Activated CD8-positive, alpha-beta memory T cell treated with anti-CD3 and anti-CD28 coated beads, Interleukin-2, amount 10 ng/mL, durations not matched to agents 7 days and 5 days (primary cell): ENCODE data around the gene SLC25A39. TPM values are rescaled to one million over a fixed set of nuclear protein-coding genes. Genes with fewer than 3 reads are reported as not detected.

Source experiments
- ATAC-seq: fragments of 150-1000 bp; cut with Tn5 transposase; one replicate; pipeline ENCODE4 v1.10.0; 2021; ENCODE audit warnings: moderate library complexity
- CTCF ChIA-PET: fragments of 350-600 bp; sonication (Branson Sonifier 250); formaldehyde crosslinking; loops from one replicate; lab custom pipeline; 2021; ENCODE audit warnings: antibody characterized with exemption; lab: Charles Lee
- DNase-seq: peaks from one replicate; pipeline ENCODE4 v3.0.0-alpha.2; 2020
- H3K27ac Mint-ChIP-seq: one replicate; pipeline ENCODE4 v1.8.0; 2021; ENCODE audit warnings: mild to moderate bottlenecking, mixed read lengths
- H3K27me3 Mint-ChIP-seq: one replicate; pipeline ENCODE4 v1.8.0; 2021; ENCODE audit warnings: mixed read lengths
- H3K36me3 Mint-ChIP-seq: one replicate; pipeline ENCODE4 v1.8.0; 2021; ENCODE audit warnings: mild to moderate bottlenecking, mixed read lengths
- H3K4me1 Mint-ChIP-seq: one replicate; pipeline ENCODE4 v1.8.0; 2021; ENCODE audit warnings: mixed read lengths
- H3K4me3 Mint-ChIP-seq: one replicate; pipeline ENCODE4 v1.8.0; 2021; ENCODE audit warnings: mild to moderate bottlenecking, moderate library complexity, mixed read lengths
- H3K9me3 Mint-ChIP-seq: one replicate; pipeline ENCODE4 v1.8.0; 2022; ENCODE audit warnings: low read depth, mixed read lengths
- total RNA-seq, 2 experiments: library from RNA; stranded (reverse); gene quantifications; one replicate each; pipeline ENCODE4 v1.2.3, GENCODE V29; 2021

Gene SLC25A39
- total RNA-seq, 2 experiments from 2014 or later, result 103 to 133 TPM

GRCh38 chr17:44360826-44361225 lies 36.2 kb upstream of the SLC25A39 start:
- Mint-ChIP-seq H3K9me3 (no peaks in the 10 kb centered on the region), H3K4me3 (no peak overlapping the region), H3K4me1 (no peaks in the 10 kb centered on the region), H3K27ac (no peak overlapping the region), H3K36me3 (no peaks in the 10 kb centered on the region), H3K27me3 (peaks cover 31% of the 10 kb centered on the region)
- no peak for ATAC-seq
- CTCF ChIA-PET, result interaction anchor here (1.2 kb wide), 1 partner anchor 15 kb away, joined by 5 read pairs; the partner anchor contains the start of gene GRN
- DNase-seq, result no peak

DNA sequence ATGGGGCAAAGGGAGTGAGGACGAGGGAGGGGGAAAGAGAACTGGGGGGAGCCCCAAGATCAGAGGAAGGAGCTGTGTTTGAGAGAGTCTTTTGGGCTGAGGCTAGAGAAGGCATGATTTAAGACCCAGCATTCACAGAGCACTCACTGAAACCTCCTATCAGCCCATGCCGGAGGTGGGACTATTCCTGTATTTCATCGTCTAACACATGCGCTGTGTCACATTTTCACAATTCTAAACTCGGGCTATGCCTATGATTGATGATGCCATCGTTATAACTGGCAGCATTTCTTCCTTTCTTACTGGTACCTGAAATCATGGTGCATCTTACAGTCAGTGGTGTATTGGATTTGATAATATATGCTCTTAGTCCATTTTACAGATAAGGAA lies 35.5 kb upstream of the SLC25A39 start:
- Mint-ChIP-seq H3K4me3 (no peak overlapping the region), H3K9me3 (no peaks in the 10 kb centered on the region), H3K27me3 (peaks cover 29% of the 10 kb centered on the region), H3K4me1 (no peaks in the 10 kb centered on the region), H3K27ac (no peak overlapping the region), H3K36me3 (no peaks in the 10 kb centered on the region)
- CTCF ChIA-PET, result interaction anchor here (0.7 to 1.5 kb wide), 3 partner anchors 10 to 150 kb away, joined by 3 to 5 read pairs (median 4); partner anchors contain the start of gene GRN
- no peak for DNase-seq
- ATAC-seq, result no peak

DNA sequence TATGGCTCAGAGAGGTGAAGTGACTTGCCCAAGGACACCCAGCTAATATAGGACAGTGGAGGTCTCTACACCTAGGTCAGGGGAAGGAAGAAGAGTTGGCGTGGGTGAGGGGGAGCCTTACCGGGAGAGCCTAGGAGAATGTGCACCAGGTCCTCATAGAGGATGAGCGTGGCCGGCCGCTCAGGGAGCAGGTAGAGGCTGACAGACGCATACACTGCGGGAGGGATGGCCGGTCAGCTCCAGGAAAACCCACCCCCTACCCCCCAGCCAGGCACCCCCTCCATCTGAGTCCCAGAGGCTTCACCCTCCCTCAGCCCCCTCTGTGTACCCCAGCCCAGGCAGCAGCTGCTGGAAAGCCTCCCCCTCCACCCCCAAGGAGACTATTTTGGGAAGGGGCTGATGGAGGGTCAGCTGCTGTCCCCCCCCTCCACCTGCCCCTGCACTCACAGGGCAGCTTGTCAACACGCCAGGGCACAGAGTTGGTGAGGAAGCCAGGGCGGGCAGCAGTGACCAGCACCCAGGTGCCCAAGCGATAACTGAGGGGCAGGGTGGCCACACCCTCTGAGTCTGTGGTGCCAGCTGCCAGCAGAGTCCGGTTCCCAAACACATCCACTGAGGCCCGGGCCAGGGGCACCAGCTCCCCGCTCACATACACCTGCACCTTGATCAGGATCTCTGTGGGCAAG lies 35.0 kb upstream of the SLC25A39 start:
- H3K4me1 Mint-ChIP-seq, result no peaks in the 10 kb centered on the region
- ATAC-seq, result no peak
- H3K9me3 Mint-ChIP-seq, result no peaks in the 10 kb centered on the region
- H3K4me3 Mint-ChIP-seq, result no peak overlapping the region
- no peak for DNase-seq
- no peaks in the 10 kb centered on the region for H3K36me3 Mint-ChIP-seq
- H3K27ac Mint-ChIP-seq, result no peak overlapping the region
- peaks cover 26% of the 10 kb centered on the region for H3K27me3 Mint-ChIP-seq
- CTCF ChIA-PET, result interaction anchor here (0.5 to 1.5 kb wide), 5 partner anchors 9 to 149 kb away, joined by 3 to 5 read pairs (median 4); partner anchors contain the start of gene GRN

GRCh38 chr17:44359006-44359405 lies 34.4 kb upstream of the SLC25A39 start:
- no peak overlapping the region for H3K4me3 Mint-ChIP-seq
- CTCF ChIA-PET, result interaction anchor here (0.5 to 1.5 kb wide), 3 partner anchors 14 to 149 kb away, joined by 3 to 5 read pairs (median 4); partner anchors contain the start of gene GRN
- DNase-seq (no peak), ATAC-seq (no peak)
- peaks cover 21% of the 10 kb centered on the region for H3K27me3 Mint-ChIP-seq
- no peaks in the 10 kb centered on the region for H3K9me3 Mint-ChIP-seq
- no peak overlapping the region for H3K27ac Mint-ChIP-seq
- H3K4me1 Mint-ChIP-seq, result peaks cover 1% of the 10 kb centered on the region
- no peaks in the 10 kb centered on the region for H3K36me3 Mint-ChIP-seq

- Mint-ChIP-seq H3K27me3 (peaks cover 23% of the 10 kb centered on the region), H3K4me3 (no peak overlapping the region), H3K4me1 (peaks cover 2% of the 10 kb centered on the region)
Observed at GRCh38 chr17:44358066-44358465, 33.4 kb upstream of the SLC25A39 start.

DNA sequence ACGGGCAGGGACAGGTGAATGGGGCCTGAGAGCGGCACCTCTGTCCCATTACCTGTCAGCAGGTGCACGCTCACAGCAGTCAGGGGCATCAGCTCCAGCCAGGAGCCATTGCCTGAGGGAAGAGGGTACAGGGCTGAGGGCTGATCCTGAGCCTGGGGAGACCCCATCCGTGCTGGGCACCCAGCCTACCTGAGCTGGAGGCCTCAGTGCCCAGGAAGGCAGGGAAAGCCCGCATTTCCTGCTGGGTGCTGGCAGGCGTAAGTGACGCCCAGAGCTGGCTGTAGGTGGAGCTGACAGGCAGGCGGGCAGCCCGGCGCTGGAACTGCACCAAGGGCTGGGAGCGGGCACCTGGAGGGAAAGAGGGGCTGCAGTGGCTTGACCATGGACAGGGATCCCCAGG lies 31.6 kb upstream of the SLC25A39 start:
- H3K27ac Mint-ChIP-seq, result no peak overlapping the region
- no peaks in the 10 kb centered on the region for H3K9me3 Mint-ChIP-seq
- CTCF ChIA-PET, result interaction anchor here (1.2 to 3.4 kb wide), 4 partner anchors 11 to 146 kb away, joined by 3 to 23 read pairs (median 4); partner anchors contain the start of gene GRN

More at GRCh38 chr17:44358066-44358465, 33.4 kb upstream of the SLC25A39 start:
- Mint-ChIP-seq H3K36me3 (no peaks in the 10 kb centered on the region), H3K9me3 (no peaks in the 10 kb centered on the region), H3K27ac (no peak overlapping the region)
- CTCF ChIA-PET, result interaction anchor here (0.9 kb wide), 1 partner anchor 148 kb away, joined by 3 read pairs; no protein-coding TSS in a partner anchor
- ATAC-seq (no peak), DNase-seq (no peak)

GRCh38 chr17:44355642-44356099 lies 31.0 kb upstream of the SLC25A39 start:
- H3K27ac Mint-ChIP-seq, result no peak overlapping the region
- H3K36me3 Mint-ChIP-seq, result peaks cover 5% of the 10 kb centered on the region
- no peaks in the 10 kb centered on the region for H3K9me3 Mint-ChIP-seq
- H3K4me3 Mint-ChIP-seq, result no peak overlapping the region
- H3K27me3 Mint-ChIP-seq, result peaks cover 20% of the 10 kb centered on the region
- CTCF ChIA-PET, result interaction anchor here (1.1 to 6.2 kb wide), 7 partner anchors 8 to 146 kb away, joined by 3 to 45 read pairs (median 4); partner anchors contain the start of genes FAM171A2 and GRN
- ATAC-seq (no peak), DNase-seq (no peak)
- peaks cover 5% of the 10 kb centered on the region for H3K4me1 Mint-ChIP-seq

More for the DNA sequence above, 31.6 kb upstream of the SLC25A39 start:
- ATAC-seq (no peak), DNase-seq (no peak)
- Mint-ChIP-seq H3K4me1 (peaks cover 4% of the 10 kb centered on the region), H3K4me3 (no peak overlapping the region), H3K27me3 (peaks cover 22% of the 10 kb centered on the region), H3K36me3 (peaks cover 5% of the 10 kb centered on the region)

GRCh38 chr17:44354582-44355561 lies 30.2 kb upstream of the SLC25A39 start:
- peaks cover 6% of the 10 kb centered on the region for H3K4me1 Mint-ChIP-seq
- CTCF ChIA-PET, result interaction anchor here (0.6 to 6.2 kb wide), 19 partner anchors 9 to 186 kb away, joined by 3 to 64 read pairs (median 4); partner anchors contain the start of genes FAM171A2 and GRN

DNA sequence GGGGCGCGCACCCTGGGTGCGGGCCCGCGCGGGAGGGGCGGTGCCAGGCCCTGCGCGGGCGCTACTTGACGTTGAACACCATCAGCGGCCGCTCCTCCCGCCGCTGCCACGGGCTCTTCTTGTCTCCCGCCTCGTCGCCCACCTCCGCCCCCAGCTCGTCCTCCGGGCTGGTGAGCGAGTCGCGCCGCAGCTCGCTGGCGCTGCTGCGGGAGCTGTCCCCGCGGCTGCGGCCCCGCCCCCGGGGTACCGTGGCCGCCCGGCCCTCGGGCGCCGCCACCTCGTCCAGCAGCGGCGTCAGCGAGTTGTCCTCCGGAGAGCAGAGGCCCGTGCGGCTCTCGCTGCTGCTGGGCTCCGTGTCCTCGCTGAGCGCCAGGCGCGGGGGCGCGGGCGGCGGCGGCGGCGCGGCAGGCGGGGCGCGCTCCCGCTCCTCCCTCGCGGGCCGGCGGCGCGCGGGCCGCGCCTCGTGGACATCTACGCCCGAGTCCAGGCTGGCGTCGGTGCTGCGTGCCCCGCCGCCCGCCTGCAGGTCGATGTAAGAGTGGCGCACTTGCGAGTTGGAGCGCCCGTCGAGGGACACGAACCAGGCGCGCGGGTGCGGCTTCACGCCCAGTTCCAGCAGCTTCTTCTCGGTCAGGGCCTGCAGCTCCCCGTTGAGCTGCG lies 29.2 kb upstream of the SLC25A39 start:
- peak; percentile 13 for ATAC-seq
- no peak overlapping the region for H3K27ac Mint-ChIP-seq
- peaks cover 14% of the 10 kb centered on the region for H3K27me3 Mint-ChIP-seq
- H3K36me3 Mint-ChIP-seq, result peaks cover 5% of the 10 kb centered on the region
- CTCF ChIA-PET, result interaction anchor here (0.6 to 6.2 kb wide), 18 partner anchors 9 to 185 kb away, joined by 3 to 64 read pairs (median 4); partner anchors contain the start of genes FAM171A2 and GRN
- H3K4me1 Mint-ChIP-seq, result peaks cover 7% of the 10 kb centered on the region
- H3K9me3 Mint-ChIP-seq, result no peaks in the 10 kb centered on the region
- no peak for DNase-seq
- no peak overlapping the region for H3K4me3 Mint-ChIP-seq

More at GRCh38 chr17:44354582-44355561, 30.2 kb upstream of the SLC25A39 start:
- H3K36me3 Mint-ChIP-seq, result peaks cover 5% of the 10 kb centered on the region
- H3K4me3 Mint-ChIP-seq, result peak overlapping the region; percentile 52
- ATAC-seq, result peak; percentile 48
- H3K27me3 Mint-ChIP-seq, result peaks cover 14% of the 10 kb centered on the region
- peak; percentile 72 for DNase-seq
- H3K27ac Mint-ChIP-seq, result no peak overlapping the region
- H3K9me3 Mint-ChIP-seq, result no peaks in the 10 kb centered on the region

DNA sequence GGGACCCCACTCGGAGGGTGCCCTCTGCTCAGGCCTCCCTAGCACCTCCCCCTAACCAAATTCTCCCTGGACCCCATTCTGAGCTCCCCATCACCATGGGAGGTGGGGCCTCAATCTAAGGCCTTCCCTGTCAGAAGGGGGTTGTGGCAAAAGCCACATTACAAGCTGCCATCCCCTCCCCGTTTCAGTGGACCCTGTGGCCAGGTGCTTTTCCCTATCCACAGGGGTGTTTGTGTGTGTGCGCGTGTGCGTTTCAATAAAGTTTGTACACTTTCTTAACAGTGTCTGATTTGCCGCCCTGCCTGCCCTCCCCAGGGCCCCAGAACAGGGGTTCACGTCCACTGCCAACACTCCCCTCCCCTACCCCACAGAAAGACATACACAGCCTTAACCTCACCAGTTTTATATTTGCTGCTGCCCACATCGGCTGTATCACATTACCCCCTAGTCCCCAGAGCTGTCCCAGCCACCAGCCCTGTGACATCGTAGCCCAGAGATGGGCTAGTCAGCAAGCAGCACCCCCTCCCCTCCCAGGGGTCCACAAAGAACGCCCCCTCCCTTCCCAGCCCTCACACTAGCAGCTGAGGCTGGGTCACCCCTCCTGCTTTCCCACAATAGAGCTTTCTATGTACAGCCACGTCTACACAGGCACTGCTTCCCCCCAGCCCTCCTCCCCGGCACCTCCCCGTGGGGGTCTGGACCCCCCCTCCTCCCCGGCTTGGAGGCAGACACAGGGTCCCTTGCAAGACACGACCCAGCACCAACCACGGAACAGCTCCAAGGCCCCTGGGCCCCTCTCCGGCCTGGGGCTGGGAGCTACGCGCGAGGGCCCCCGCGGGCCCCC lies 28.4 kb upstream of the SLC25A39 start:
- no peak overlapping the region for H3K27ac Mint-ChIP-seq
- H3K36me3 Mint-ChIP-seq, result peaks cover 5% of the 10 kb centered on the region
- CTCF ChIA-PET, result interaction anchor here (1.2 to 6.2 kb wide), 7 partner anchors 11 to 170 kb away, joined by 3 to 64 read pairs (median 6); partner anchors contain the start of gene FAM171A2
- H3K9me3 Mint-ChIP-seq, result no peaks in the 10 kb centered on the region
- ATAC-seq (no peak), DNase-seq (no peak)
- H3K4me3 Mint-ChIP-seq, result peak overlapping the region; percentile 43
- H3K4me1 Mint-ChIP-seq, result peaks cover 14% of the 10 kb centered on the region
- peaks cover 12% of the 10 kb centered on the region for H3K27me3 Mint-ChIP-seq

- ATAC-seq, result no peak
- Mint-ChIP-seq H3K4me3 (no peak overlapping the region), H3K9me3 (no peaks in the 10 kb centered on the region), H3K4me1 (peaks cover 18% of the 10 kb centered on the region), H3K36me3 (peaks cover 5% of the 10 kb centered on the region), H3K27ac (no peak overlapping the region), H3K27me3 (peaks cover 12% of the 10 kb centered on the region)
- no peak for DNase-seq
- CTCF ChIA-PET, result interaction anchor here (1.1 to 6.2 kb wide), 9 partner anchors 10 to 201 kb away, joined by 3 to 64 read pairs (median 11); partner anchors contain the start of gene FAM171A2
Observed at GRCh38 chr17:44351961-44352827, 27.6 kb upstream of the SLC25A39 start.
